ENCODE results near the gene TMEM181.
"Not testable (repeated sequence)": the region's sequence is repeated elsewhere in the genome, so short reads cannot be mapped to it uniquely, and the experiment has no call there.

The TMEM181 gene

GRCh38 chr6:158653577-158654354 is 93.9 kb downstream of the TMEM181 start:
- DNase-seq (ENCODE audit: low read depth, low spot score) = no peak
- Histone ChIP-seq H3K27me3 (ENCODE audit: insufficient read depth, insufficient read length) (no peaks in the 10 kb centered on the region), H3K9ac (ENCODE audit: insufficient read length, low read depth) (no peak overlapping the region), H3K9me3 (ENCODE audit: insufficient read depth, low read length) (no peaks in the 10 kb centered on the region), H3K4me1 (ENCODE audit: insufficient read depth, insufficient read length) (peaks cover 3% of the 10 kb centered on the region), H3K4me3 (ENCODE audit: insufficient read length, low read depth) (no peak overlapping the region), H3K36me3 (ENCODE audit: insufficient read depth, insufficient read length, low read length) (no peaks in the 10 kb centered on the region)
- TF ChIP-seq YY1 (IDR thresholded peaks at IDR 0.05; ENCODE audit: insufficient read depth, insufficient read length) (no peak), ZNF274 (IDR thresholded peaks at IDR 0.05; ENCODE audit: low read depth, low read length) (no peak), SUZ12 (IDR thresholded peaks at IDR 0.05; ENCODE audit: extremely low read depth, insufficient read depth, insufficient read length) (no peak)

GRCh38 chr6:158654498-158654897 is 94.6 kb downstream of the TMEM181 start:
- Histone ChIP-seq H3K9ac (ENCODE audit: insufficient read length, low read depth) (no peak overlapping the region), H3K27me3 (ENCODE audit: insufficient read depth, insufficient read length) (no peaks in the 10 kb centered on the region), H3K36me3 (ENCODE audit: insufficient read depth, insufficient read length, low read length) (no peaks in the 10 kb centered on the region), H3K9me3 (ENCODE audit: insufficient read depth, low read length) (no peaks in the 10 kb centered on the region), H3K4me1 (ENCODE audit: insufficient read depth, insufficient read length) (peaks cover 3% of the 10 kb centered on the region), H3K4me3 (ENCODE audit: insufficient read length, low read depth) (no peak overlapping the region)
- TF ChIP-seq YY1 (IDR thresholded peaks at IDR 0.05; ENCODE audit: insufficient read depth, insufficient read length) (no peak), SUZ12 (IDR thresholded peaks at IDR 0.05; ENCODE audit: extremely low read depth, insufficient read depth, insufficient read length) (no peak), ZNF274 (IDR thresholded peaks at IDR 0.05; ENCODE audit: low read depth, low read length) (no peak)
- DNase-seq (ENCODE audit: low read depth, low spot score) = no peak

GRCh38 chr6:158654960-158655489 is 95.1 kb downstream of the TMEM181 start:
- Histone ChIP-seq H3K4me3 (ENCODE audit: insufficient read length, low read depth) (no peak overlapping the region), H3K4me1 (ENCODE audit: insufficient read depth, insufficient read length) (peaks cover 3% of the 10 kb centered on the region), H3K9me3 (ENCODE audit: insufficient read depth, low read length) (no peaks in the 10 kb centered on the region), H3K9ac (ENCODE audit: insufficient read length, low read depth) (no peak overlapping the region), H3K27me3 (ENCODE audit: insufficient read depth, insufficient read length) (no peaks in the 10 kb centered on the region), H3K36me3 (ENCODE audit: insufficient read depth, insufficient read length, low read length) (no peaks in the 10 kb centered on the region)
- DNase-seq (ENCODE audit: low read depth, low spot score) = no peak
- TF ChIP-seq YY1 (IDR thresholded peaks at IDR 0.05; ENCODE audit: insufficient read depth, insufficient read length) (no peak), SUZ12 (IDR thresholded peaks at IDR 0.05; ENCODE audit: extremely low read depth, insufficient read depth, insufficient read length) (no peak), ZNF274 (IDR thresholded peaks at IDR 0.05; ENCODE audit: low read depth, low read length) (no peak)

- Histone ChIP-seq H3K4me1 (ENCODE audit: insufficient read depth, insufficient read length) (peaks cover 3% of the 10 kb centered on the region), H3K9me3 (ENCODE audit: insufficient read depth, low read length) (no peaks in the 10 kb centered on the region), H3K27me3 (ENCODE audit: insufficient read depth, insufficient read length) (no peaks in the 10 kb centered on the region), H3K4me3 (ENCODE audit: insufficient read length, low read depth) (no peak overlapping the region), H3K36me3 (ENCODE audit: insufficient read depth, insufficient read length, low read length) (no peaks in the 10 kb centered on the region), H3K9ac (ENCODE audit: insufficient read length, low read depth) (no peak overlapping the region)
- DNase-seq (ENCODE audit: low read depth, low spot score) = no peak
- TF ChIP-seq SUZ12 (IDR thresholded peaks at IDR 0.05; ENCODE audit: extremely low read depth, insufficient read depth, insufficient read length) (no peak), ZNF274 (IDR thresholded peaks at IDR 0.05; ENCODE audit: low read depth, low read length) (no peak), YY1 (IDR thresholded peaks at IDR 0.05; ENCODE audit: insufficient read depth, insufficient read length) (no peak)
Measured at GRCh38 chr6:158655569-158656450, 95.9 kb downstream of the TMEM181 start.

- H3K36me3 ChIP-seq (ENCODE audit: insufficient read depth, insufficient read length, low read length); DNase-seq (ENCODE audit: low read depth, low spot score); H3K9me3 ChIP-seq (ENCODE audit: insufficient read depth, low read length); H3K27me3 ChIP-seq (ENCODE audit: insufficient read depth, insufficient read length); H3K9ac ChIP-seq (ENCODE audit: insufficient read length, low read depth); H3K4me3 ChIP-seq (ENCODE audit: insufficient read length, low read depth); H3K4me1 ChIP-seq (ENCODE audit: insufficient read depth, insufficient read length): not testable (repeated sequence)
Measured at GRCh38 chr6:158656986-158657385, 97.1 kb downstream of the TMEM181 start.

GRCh38 chr6:158660333-158660754 is 100.5 kb downstream of the TMEM181 start:
- DNase-seq (ENCODE audit: low read depth, low spot score) = no peak
- no peak overlapping the region for H3K4me3 ChIP-seq (ENCODE audit: insufficient read length, low read depth)
- H3K27me3 ChIP-seq (ENCODE audit: insufficient read depth, insufficient read length) = peaks cover 4% of the 10 kb centered on the region
- no peaks in the 10 kb centered on the region for H3K36me3 ChIP-seq (ENCODE audit: insufficient read depth, insufficient read length, low read length)
- no peak overlapping the region for H3K9ac ChIP-seq (ENCODE audit: insufficient read length, low read depth)
- peaks cover 3% of the 10 kb centered on the region for H3K4me1 ChIP-seq (ENCODE audit: insufficient read depth, insufficient read length)
- TF ChIP-seq YY1 (IDR thresholded peaks at IDR 0.05; ENCODE audit: insufficient read depth, insufficient read length) (no peak), SUZ12 (IDR thresholded peaks at IDR 0.05; ENCODE audit: extremely low read depth, insufficient read depth, insufficient read length) (no peak), ZNF274 (IDR thresholded peaks at IDR 0.05; ENCODE audit: low read depth, low read length) (no peak)
- no peaks in the 10 kb centered on the region for H3K9me3 ChIP-seq (ENCODE audit: insufficient read depth, low read length)

GRCh38 chr6:158661156-158661685 is 101.3 kb downstream of the TMEM181 start:
- H3K4me3 ChIP-seq (ENCODE audit: insufficient read length, low read depth) = no peak overlapping the region
- H3K4me1 ChIP-seq (ENCODE audit: insufficient read depth, insufficient read length) = no peaks in the 10 kb centered on the region
- H3K9me3 ChIP-seq (ENCODE audit: insufficient read depth, low read length) = no peaks in the 10 kb centered on the region
- no peak for TF ChIP-seq YY1 (IDR thresholded peaks at IDR 0.05; ENCODE audit: insufficient read depth, insufficient read length)
- H3K36me3 ChIP-seq (ENCODE audit: insufficient read depth, insufficient read length, low read length) = no peaks in the 10 kb centered on the region
- no peak for DNase-seq (ENCODE audit: low read depth, low spot score)
- peaks cover 4% of the 10 kb centered on the region for H3K27me3 ChIP-seq (ENCODE audit: insufficient read depth, insufficient read length)
- H3K9ac ChIP-seq (ENCODE audit: insufficient read length, low read depth) = no peak overlapping the region

Measured in NT2/D1 (cell line).